HG02852 (cell line): ENCODE results near the gene SPR.

Experiments
- ATAC-seq: cut with Tn5 transposase; IDR thresholded peaks from one replicate; pipeline ENCODE4 v1.9.1; 2021; ENCODE audit warnings: mild to moderate bottlenecking, moderate library complexity; ENCODE audit not compliant: unreplicated experiment

Gene SPR

GRCh38 chr2:72887032-72887739, at the start of gene SPR:
TSS of gene SPR (plus strand) at chr2:72887408. CDS start at chr2:72887433, 25 bp downstream.
- ATAC-seq: peak; percentile 89

- ATAC-seq: no peak
These were observed 47.1 kb upstream of the SPR start for GRCh38 chr2:72840066-72840465.

GRCh38 chr2:72841462-72842125, 45.6 kb upstream of the SPR start:
- no peak for ATAC-seq

GRCh38 chr2:72843301-72843700, 43.9 kb upstream of the SPR start:
- ATAC-seq: no peak

GRCh38 chr2:72846171-72847095, 40.8 kb upstream of the SPR start:
- peak; percentile 81 for ATAC-seq

GRCh38 chr2:72847534-72848315, 39.5 kb upstream of the SPR start:
- no peak for ATAC-seq

- ATAC-seq: no peak
These were observed 38.6 kb upstream of the SPR start for GRCh38 chr2:72848436-72849137.

- no peak for ATAC-seq
These were observed 38.1 kb upstream of the SPR start for GRCh38 chr2:72849138-72849462.

GRCh38 chr2:72851333-72851732, 35.9 kb upstream of the SPR start:
- no peak for ATAC-seq

- peak; percentile 58 for ATAC-seq
These were observed 27.4 kb upstream of the SPR start for GRCh38 chr2:72859831-72860262.

- peak; percentile 88 for ATAC-seq
These were observed 24.8 kb upstream of the SPR start for GRCh38 chr2:72862239-72862988.

- no peak for ATAC-seq
These were observed 24.2 kb upstream of the SPR start for GRCh38 chr2:72863046-72863445.

GRCh38 chr2:72864500-72864899, 22.7 kb upstream of the SPR start:
- ATAC-seq: peak; percentile 55

GRCh38 chr2:72871060-72871459, 16.1 kb upstream of the SPR start:
- no peak for ATAC-seq

- ATAC-seq: no peak
These were observed 15.3 kb upstream of the SPR start for GRCh38 chr2:72871880-72872279.

GRCh38 chr2:72883356-72883962, 3.7 kb upstream of the SPR start:
- ATAC-seq: no peak

GRCh38 chr2:72886505-72887031, 640 bp upstream of the SPR start:
- ATAC-seq: no peak

- peak; percentile 45 for ATAC-seq
These were observed 681 bp downstream of the SPR start for GRCh38 chr2:72887740-72888437.
